ENCODE measurements around the gene NXPE3.

DNA sequence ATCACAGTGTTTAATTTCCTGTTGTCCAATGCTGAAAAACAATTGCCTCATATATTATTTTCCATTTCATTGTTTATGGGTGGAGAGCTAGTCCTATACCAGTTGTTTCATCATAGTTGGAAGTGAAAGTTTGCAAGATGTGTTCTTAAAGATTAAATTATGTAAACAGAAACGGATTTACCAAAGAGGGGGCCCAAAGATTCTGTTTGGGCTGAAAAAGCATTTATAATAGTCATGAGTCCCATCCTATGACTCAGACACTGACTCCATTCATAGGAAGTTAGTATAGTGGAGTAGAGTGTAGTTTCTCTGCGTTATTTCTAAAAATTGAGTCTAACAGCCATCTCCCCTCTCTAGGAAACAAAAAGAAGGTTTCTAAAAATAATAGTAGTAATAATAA is 94.6 kb downstream of the NXPE3 start:
- TF ChIP-seq CTCF (IDR thresholded peaks at IDR 0.05) (no peak), POLR2A (IDR thresholded peaks at IDR 0.05) (no peak), EP300 (IDR thresholded peaks at IDR 0.05) (no peak)
